OCI-LY3 (cell line): ENCODE results near the gene GRID1.

Experiments used
- H2AFZ ChIP-seq: fragments of 200-600, 300-600 bp; shearing (Covaris generic); 2 replicates; pipeline ENCODE4 v1.6.0; 2014; ENCODE audit warnings: antibody characterized with exemption, low read depth, low read length
- H3K27ac ChIP-seq: fragments of 200-600, 300-600 bp; sonication (generic); 2 replicates; pipeline ENCODE4 v1.5.1; 2014; ENCODE audit warnings: mild to moderate bottlenecking, low read length, moderate library complexity, mixed read lengths
- H3K27me3 ChIP-seq: fragments of 200-600, 300-600 bp; sonication (generic); 2 replicates; pipeline ENCODE4 v1.6.1; 2014; ENCODE audit warnings: low read depth, low read length, mixed read lengths
- H3K36me3 ChIP-seq: fragments of 200-600, 300-600 bp; sonication (generic); replicated peaks from 2 replicates; pipeline ENCODE3; 2014; ENCODE audit warnings: low read depth, low read length, mixed read lengths
- H3K4me1 ChIP-seq: fragments of 300-600, 200-600 bp; sonication (generic); 2 replicates; pipeline ENCODE4 v1.6.1; 2014; ENCODE audit warnings: low read length, mixed read lengths
- H3K4me2 ChIP-seq: fragments of 200-600, 300-600 bp; sonication (generic); 2 replicates; pipeline ENCODE4 v1.6.1; 2014; ENCODE audit warnings: low read length, mixed read lengths
- H3K4me3 ChIP-seq: fragments of 300-600, 200-600 bp; sonication (generic); 2 replicates; pipeline ENCODE4 v1.5.1; 2014; ENCODE audit warnings: antibody characterized with exemption, mild to moderate bottlenecking, low read length, moderate library complexity
- H3K79me2 ChIP-seq: fragments of 300-600, 200-600 bp; shearing (Covaris generic); 2 replicates; pipeline ENCODE4 v1.6.1; 2014; ENCODE audit warnings: mild to moderate bottlenecking, low read length, mixed read lengths
- H3K9ac ChIP-seq: fragments of 300-600, 200-600 bp; shearing (Covaris generic); 2 replicates; pipeline ENCODE4 v1.6.0; 2014; ENCODE audit warnings: mild to moderate bottlenecking, low read length, moderate library complexity
- H3K9me3 ChIP-seq: fragments of 200-600, 300-600 bp; shearing (Covaris generic); 2 replicates; pipeline ENCODE4 v1.6.1; 2014; ENCODE audit warnings: low read length, mixed read lengths; ENCODE audit not compliant: insufficient read depth
- H4K20me1 ChIP-seq: fragments of 200-600, 300-600 bp; sonication (generic); 2 replicates; pipeline ENCODE4 v1.6.1; 2016; ENCODE audit warnings: low read length, mixed read lengths; ENCODE audit not compliant: insufficient read depth
- CTCF ChIP-seq: fragments of 200-600, 300-600 bp; sonication (generic); IDR thresholded peaks from 2 replicates; pipeline ENCODE4 v1.5.1; 2014; ENCODE audit warnings: antibody characterized with exemption, low read length, low read depth
- EZH2phosphoT487 ChIP-seq: fragments of 200-600 bp; shearing (Covaris generic); IDR thresholded peaks from 2 replicates; pipeline ENCODE4 v1.6.1; 2018; ENCODE audit warnings: antibody characterized with exemption, mixed run types, low read depth

GRID1 gene

GRCh38 chr10:86366033-86366901 is at the start of gene GRID1:
TSS of gene GRID1 (minus strand) at chr10:86366795.
- no peaks in the 10 kb centered on the region for H3K4me1 ChIP-seq

GRCh38 chr10:86415583-86415982 is 49.0 kb upstream of the GRID1 start:
- Histone ChIP-seq H3K4me1 (peaks cover 6% of the 10 kb centered on the region; the same call in 1 of the 2 replicates), H3K36me3 (no peaks in the 10 kb centered on the region), H3K79me2 (no peaks in the 10 kb centered on the region), H4K20me1 (no peaks in the 10 kb centered on the region), H3K4me3 (no peak overlapping the region), H3K27ac (no peak overlapping the region), H2AFZ (no peak overlapping the region), H3K27me3 (peaks cover 10% of the 10 kb centered on the region), H3K9me3 (no peaks in the 10 kb centered on the region), H3K9ac (no peak overlapping the region), H3K4me2 (no peak overlapping the region)
- TF ChIP-seq CTCF (no peak), EZH2phosphoT487 (no peak)

More at GRCh38 chr10:86366033-86366901, at the start of gene GRID1:
- no peak within 1 kb of the TSS for H3K27ac ChIP-seq
- no peak within 1 kb of the TSS for H3K4me2 ChIP-seq
- H3K79me2 ChIP-seq: no peaks in the 10 kb centered on the region
- H3K4me3 ChIP-seq: no peak within 1 kb of the TSS
- H3K9me3 ChIP-seq: no peaks in the 10 kb centered on the region
- no peaks in the 10 kb centered on the region for H4K20me1 ChIP-seq
- H3K36me3 ChIP-seq: no peaks in the 10 kb centered on the region
- H2AFZ ChIP-seq: no peak within 1 kb of the TSS
- TF ChIP-seq CTCF: no peak
- TF ChIP-seq EZH2phosphoT487: no peak
- H3K9ac ChIP-seq: no peak within 1 kb of the TSS
- no peaks in the 10 kb centered on the region for H3K27me3 ChIP-seq

- no peak for TF ChIP-seq CTCF
- TF ChIP-seq EZH2phosphoT487: no peak
- Histone ChIP-seq H2AFZ (no peak overlapping the region), H3K4me1 (peaks cover 6% of the 10 kb centered on the region; the same call in 1 of the 2 replicates), H3K79me2 (no peaks in the 10 kb centered on the region), H3K27me3 (peaks cover 10% of the 10 kb centered on the region), H3K9ac (no peak overlapping the region), H3K9me3 (no peaks in the 10 kb centered on the region), H3K36me3 (no peaks in the 10 kb centered on the region), H3K4me2 (no peak overlapping the region), H3K27ac (no peak overlapping the region), H3K4me3 (no peak overlapping the region), H4K20me1 (no peaks in the 10 kb centered on the region)
These were observed 48.5 kb upstream of the GRID1 start for GRCh38 chr10:86415116-86415515.

GRCh38 chr10:86413046-86413728 is 46.6 kb upstream of the GRID1 start:
- no peaks in the 10 kb centered on the region for H3K79me2 ChIP-seq
- H4K20me1 ChIP-seq: no peaks in the 10 kb centered on the region
- peaks cover 6% of the 10 kb centered on the region; the same call in 1 of the 2 replicates for H3K4me1 ChIP-seq
- peaks cover 10% of the 10 kb centered on the region for H3K27me3 ChIP-seq
- H3K27ac ChIP-seq: no peak overlapping the region
- H3K36me3 ChIP-seq: no peaks in the 10 kb centered on the region
- peak overlapping the region; percentile 53 for H3K4me2 ChIP-seq
- no peak overlapping the region for H3K9ac ChIP-seq
- H2AFZ ChIP-seq: peak overlapping the region; percentile 27; the same call in 1 of the 2 replicates
- H3K4me3 ChIP-seq: peak overlapping the region; percentile 27; the same call in 1 of the 2 replicates
- H3K9me3 ChIP-seq: no peaks in the 10 kb centered on the region
- TF ChIP-seq CTCF: no peak
- no peak for TF ChIP-seq EZH2phosphoT487
